Parathyroid adenoma (tissue), 2 donors: ENCODE results near the gene DNAI4.

Experiments used
- H2AFZ ChIP-seq: fragments of 300-600 bp; sonication (generic); one replicate; pipeline ENCODE4 v1.7.0; 2017; ENCODE audit warnings: antibody characterized with exemption, mild to moderate bottlenecking
- H3K27ac ChIP-seq: fragments of 300-600 bp; sonication (generic); one replicate; pipeline ENCODE4 v1.7.0; 2017
- H3K27me3 ChIP-seq: fragments of 300-600 bp; sonication (generic); one replicate; pipeline ENCODE4 v1.7.0; 2017; ENCODE audit warnings: low read length; ENCODE audit not compliant: control insufficient read depth, insufficient read depth
- H3K36me3 ChIP-seq: fragments of 300-600 bp; sonication (generic); one replicate; pipeline ENCODE4 v1.7.0; 2017; ENCODE audit warnings: low read length; ENCODE audit not compliant: control insufficient read depth, insufficient read depth
- H3K4me1 ChIP-seq: fragments of 300-600 bp; sonication (generic); one replicate; pipeline ENCODE4 v1.7.0; 2017; ENCODE audit warnings: control low read depth
- H3K4me2 ChIP-seq: fragments of 300-600 bp; sonication (generic); one replicate; pipeline ENCODE4 v1.7.0; 2017; ENCODE audit warnings: low read length
- H3K4me3 ChIP-seq: fragments of 300-600 bp; sonication (generic); one replicate; pipeline ENCODE4 v1.7.0; 2017; ENCODE audit warnings: low read depth, low read length
- H3K79me2 ChIP-seq: fragments of 300-600 bp; sonication (generic); one replicate; pipeline ENCODE4 v1.7.0; 2017; ENCODE audit warnings: control low read depth
- H3K9ac ChIP-seq: fragments of 300-600 bp; sonication (generic); one replicate; pipeline ENCODE4 v1.7.0; 2017; ENCODE audit warnings: mild to moderate bottlenecking
- H3K9me3 ChIP-seq: fragments of 300-600 bp; sonication (generic); one replicate; pipeline ENCODE4 v1.7.0; 2017; ENCODE audit warnings: low read length; ENCODE audit not compliant: control insufficient read depth
- CTCF ChIP-seq: fragments of 300-600 bp; sonication (generic); IDR thresholded peaks from one replicate; pipeline ENCODE4 v1.7.0; 2017; ENCODE audit warnings: antibody characterized with exemption, mild to moderate bottlenecking
- donor health status: primary hyperparathyroidism.

DNAI4 gene

GRCh38 chr1:66930823-66931174 is 6.1 kb upstream of the DNAI4 start:
- Histone ChIP-seq H2AFZ (peak overlapping the region; percentile 90), H3K4me2 (peak overlapping the region; percentile 71), H3K9ac (no peak overlapping the region), H3K79me2 (peaks cover 8% of the 10 kb centered on the region), H3K4me1 (no peaks in the 10 kb centered on the region), H3K9me3 (no peaks in the 10 kb centered on the region), H3K4me3 (peak overlapping the region; percentile 79), H3K27me3 (no peaks in the 10 kb centered on the region), H3K27ac (peak overlapping the region; percentile 81), H3K36me3 (no peaks in the 10 kb centered on the region)
- TF ChIP-seq CTCF, result no peak

- Histone ChIP-seq H3K9ac (peak overlapping the region; percentile 67), H3K4me3 (peak overlapping the region; percentile 79), H3K36me3 (no peaks in the 10 kb centered on the region), H2AFZ (peak overlapping the region; percentile 90), H3K9me3 (no peaks in the 10 kb centered on the region), H3K27ac (peak overlapping the region; percentile 81), H3K4me1 (no peaks in the 10 kb centered on the region), H3K27me3 (no peaks in the 10 kb centered on the region), H3K79me2 (peaks cover 8% of the 10 kb centered on the region), H3K4me2 (peak overlapping the region; percentile 72)
- peak; percentile 40 for TF ChIP-seq CTCF
Measured at GRCh38 chr1:66929999-66930822, 5.6 kb upstream of the DNAI4 start.

GRCh38 chr1:66929691-66929998 is 5.0 kb upstream of the DNAI4 start:
- H3K4me1 ChIP-seq, result no peaks in the 10 kb centered on the region

GRCh38 chr1:66929146-66929688 is 4.6 kb upstream of the DNAI4 start:
- Histone ChIP-seq H3K79me2 (peaks cover 9% of the 10 kb centered on the region), H3K36me3 (no peaks in the 10 kb centered on the region), H3K9me3 (no peaks in the 10 kb centered on the region), H3K27me3 (no peaks in the 10 kb centered on the region), H3K9ac (no peak overlapping the region), H3K4me2 (peak overlapping the region; percentile 72), H3K27ac (peak overlapping the region; percentile 81), H3K4me1 (no peaks in the 10 kb centered on the region), H3K4me3 (peak overlapping the region; percentile 79), H2AFZ (peak overlapping the region; percentile 90)
- TF ChIP-seq CTCF, result no peak

More at GRCh38 chr1:66929691-66929998, 5.0 kb upstream of the DNAI4 start:
- no peaks in the 10 kb centered on the region for H3K27me3 ChIP-seq
- H2AFZ ChIP-seq, result peak overlapping the region; percentile 90
- no peaks in the 10 kb centered on the region for H3K36me3 ChIP-seq
- no peak for TF ChIP-seq CTCF
- H3K9me3 ChIP-seq, result no peaks in the 10 kb centered on the region
- peak overlapping the region; percentile 81 for H3K27ac ChIP-seq
- peak overlapping the region; percentile 79 for H3K4me3 ChIP-seq
- no peak overlapping the region for H3K9ac ChIP-seq
- H3K79me2 ChIP-seq, result peaks cover 8% of the 10 kb centered on the region
- H3K4me2 ChIP-seq, result peak overlapping the region; percentile 72

- Histone ChIP-seq H3K4me2 (no peak overlapping the region), H3K27ac (no peak overlapping the region), H3K9me3 (no peaks in the 10 kb centered on the region), H3K27me3 (no peaks in the 10 kb centered on the region), H3K36me3 (no peaks in the 10 kb centered on the region), H3K4me1 (no peaks in the 10 kb centered on the region), H3K9ac (no peak overlapping the region), H3K79me2 (peaks cover 8% of the 10 kb centered on the region), H2AFZ (no peak overlapping the region), H3K4me3 (no peak overlapping the region)
- no peak for TF ChIP-seq CTCF
Measured at GRCh38 chr1:66927528-66927927, 2.9 kb upstream of the DNAI4 start.
